IPS-18c (cell line): ENCODE measurements around the gene TNXB.
"Not testable (repeated sequence)": the region's sequence is repeated elsewhere in the genome, so short reads cannot be mapped to it uniquely, and the experiment has no call there.

Experiments used
- H3K4me3 ChIP-seq: 2 replicates; pipeline ENCODE4 v1.7.0; 2013; ENCODE audit warnings: low read depth, mild to moderate bottlenecking, low read length, moderate library complexity; ENCODE audit not compliant: insufficient read depth
- H3K9me3 ChIP-seq: one replicate; pipeline ENCODE4 v1.6.1; 2013; ENCODE audit warnings: mild to moderate bottlenecking, low read length, moderate library complexity; ENCODE audit not compliant: control insufficient read depth, insufficient read depth

Gene TNXB

DNA sequence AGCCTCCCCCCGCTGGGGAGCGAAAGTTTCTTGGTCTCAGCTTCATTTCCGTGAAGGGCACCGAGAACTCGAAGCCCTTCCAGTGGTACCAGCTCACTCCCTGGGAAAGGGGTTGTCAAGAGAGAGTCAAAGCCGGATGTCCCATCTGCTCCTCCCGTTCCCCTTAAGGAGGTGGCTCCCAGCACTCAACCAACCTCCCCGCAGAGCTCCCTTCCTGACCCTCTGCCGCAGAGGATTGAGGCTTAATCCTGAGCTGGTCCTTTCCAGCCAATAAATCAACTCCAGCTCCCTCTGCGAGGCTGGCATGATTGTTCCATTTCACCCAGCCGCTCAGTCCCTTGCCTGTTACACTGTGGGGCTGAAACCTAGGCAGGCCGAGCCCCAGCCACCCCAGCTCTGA, 100.5 kb downstream of the TNXB start:
- H3K9me3 ChIP-seq, H3K4me3 ChIP-seq: not testable (repeated sequence)

DNA sequence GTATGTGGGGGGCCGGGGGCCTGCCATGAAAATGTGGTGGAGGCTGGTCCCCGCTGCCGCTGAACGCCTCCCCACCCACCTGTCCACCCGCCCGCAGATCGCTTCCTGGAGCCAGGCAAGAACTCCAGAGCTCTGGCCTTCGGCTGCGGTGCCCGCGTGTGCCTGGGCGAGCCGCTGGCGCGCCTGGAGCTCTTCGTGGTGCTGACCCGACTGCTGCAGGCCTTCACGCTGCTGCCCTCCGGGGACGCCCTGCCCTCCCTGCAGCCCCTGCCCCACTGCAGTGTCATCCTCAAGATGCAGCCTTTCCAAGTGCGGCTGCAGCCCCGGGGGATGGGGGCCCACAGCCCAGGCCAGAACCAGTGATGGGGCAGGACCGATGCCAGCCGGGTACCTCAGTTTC, 101.1 kb downstream of the TNXB start:
- H3K9me3 ChIP-seq, H3K4me3 ChIP-seq: not testable (repeated sequence)

DNA sequence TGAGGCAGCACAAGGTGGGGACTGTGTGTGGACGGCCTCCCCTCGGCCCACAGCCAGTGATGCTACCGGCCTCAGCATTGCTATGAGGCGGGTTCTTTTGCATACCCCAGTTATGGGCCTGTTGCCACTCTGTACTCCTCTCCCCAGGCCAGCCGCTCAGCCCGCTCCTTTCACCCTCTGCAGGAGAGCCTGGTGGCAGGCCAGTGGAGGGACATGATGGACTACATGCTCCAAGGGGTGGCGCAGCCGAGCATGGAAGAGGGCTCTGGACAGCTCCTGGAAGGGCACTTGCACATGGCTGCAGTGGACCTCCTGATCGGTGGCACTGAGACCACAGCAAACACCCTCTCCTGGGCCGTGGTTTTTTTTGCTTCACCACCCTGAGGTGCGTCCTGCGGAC, 102.1 kb downstream of the TNXB start:
- not testable (repeated sequence) for H3K4me3 ChIP-seq, H3K9me3 ChIP-seq

DNA sequence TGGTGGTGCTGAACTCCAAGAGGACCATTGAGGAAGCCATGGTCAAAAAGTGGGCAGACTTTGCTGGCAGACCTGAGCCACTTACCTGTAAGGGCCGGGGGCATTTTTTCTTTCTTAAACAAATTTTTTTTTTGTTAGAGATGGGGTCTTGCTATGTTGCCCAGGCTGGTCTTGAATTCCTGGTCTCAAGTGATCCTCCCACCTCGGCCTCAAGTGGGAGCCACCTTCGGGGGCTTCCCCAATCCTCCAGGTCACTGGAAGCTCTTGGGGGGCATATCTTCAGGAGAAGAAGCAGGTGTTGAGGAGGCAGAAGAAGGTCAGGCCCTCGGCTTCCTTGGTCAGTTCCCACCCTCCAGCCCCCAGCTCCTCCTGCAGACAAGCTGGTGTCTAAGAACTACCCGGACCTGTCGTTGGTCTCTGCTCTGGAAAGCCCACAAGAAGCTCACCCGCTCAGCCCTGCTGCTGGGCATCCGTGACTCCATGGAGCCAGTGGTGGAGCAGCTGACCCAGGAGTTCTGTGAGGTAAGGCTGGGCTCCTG, 103.1 kb downstream of the TNXB start:
- H3K4me3 ChIP-seq, H3K9me3 ChIP-seq: not testable (repeated sequence)

DNA sequence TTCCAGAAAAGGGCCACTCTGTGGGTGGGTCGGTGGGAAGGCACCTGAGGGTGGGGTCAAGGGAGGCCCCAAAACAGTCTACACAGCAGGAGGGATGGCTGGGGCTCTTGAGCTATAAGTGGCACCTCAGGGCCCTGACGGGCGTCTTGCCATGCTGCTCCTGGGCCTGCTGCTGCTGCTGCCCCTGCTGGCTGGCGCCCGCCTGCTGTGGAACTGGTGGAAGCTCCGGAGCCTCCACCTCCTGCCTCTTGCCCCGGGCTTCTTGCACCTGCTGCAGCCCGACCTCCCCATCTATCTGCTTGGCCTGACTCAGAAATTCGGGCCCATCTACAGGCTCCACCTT, 103.6 kb downstream of the TNXB start:
- H3K9me3 ChIP-seq, H3K4me3 ChIP-seq: not testable (repeated sequence)

DNA sequence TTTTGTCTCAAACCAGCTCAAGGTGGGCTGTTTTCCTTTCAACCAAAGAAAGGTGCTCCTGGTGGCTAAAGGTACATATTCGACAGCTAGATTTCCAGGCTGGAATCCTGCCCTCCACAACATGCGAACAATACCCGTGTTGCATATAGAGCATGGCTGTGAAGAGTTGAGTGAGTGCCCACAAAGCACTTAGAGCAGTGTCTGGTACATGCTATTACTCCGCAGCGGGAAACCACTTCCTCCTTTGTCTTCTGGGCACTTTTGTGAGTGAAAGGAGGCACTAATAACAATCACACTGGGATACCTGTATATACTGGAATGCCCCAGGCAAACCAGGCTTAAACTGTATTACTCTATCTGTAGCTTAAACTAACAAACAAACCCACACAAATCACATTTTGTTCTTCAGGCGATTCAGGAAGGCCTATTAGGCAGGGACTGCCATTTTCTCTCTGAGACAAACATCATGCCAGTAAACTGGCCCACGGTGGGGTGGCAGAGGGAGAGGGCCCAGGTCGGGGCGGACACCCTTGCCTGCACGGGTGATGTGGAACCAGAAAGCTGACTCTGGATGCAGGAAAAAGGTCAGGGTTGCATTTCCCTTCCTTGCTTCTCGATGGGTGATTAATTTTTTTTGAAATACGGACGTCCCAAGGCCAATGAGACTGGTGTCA, 104.1 kb downstream of the TNXB start:
- not testable (repeated sequence) for H3K4me3 ChIP-seq, H3K9me3 ChIP-seq

DNA sequence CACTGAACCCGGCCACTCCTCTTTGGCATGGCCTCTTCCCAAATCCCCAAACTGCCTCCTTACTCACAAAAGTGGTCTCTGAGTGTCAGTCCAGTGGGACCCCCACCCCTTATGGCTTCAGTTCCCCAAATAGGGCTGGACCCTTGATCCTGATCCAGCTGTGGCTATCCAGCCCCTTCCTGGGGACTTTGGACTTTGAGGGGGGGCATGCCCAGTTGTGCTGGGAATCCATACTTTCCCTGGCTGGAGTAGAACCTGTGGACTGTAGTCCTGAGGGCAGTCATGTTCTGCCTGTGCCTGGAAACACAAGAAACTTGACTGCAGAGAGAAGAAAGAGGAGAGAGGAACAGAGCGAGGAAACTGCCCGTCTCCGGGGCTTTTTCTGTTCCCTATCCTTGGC, 104.7 kb downstream of the TNXB start:
- not testable (repeated sequence) for H3K4me3 ChIP-seq, H3K9me3 ChIP-seq

DNA sequence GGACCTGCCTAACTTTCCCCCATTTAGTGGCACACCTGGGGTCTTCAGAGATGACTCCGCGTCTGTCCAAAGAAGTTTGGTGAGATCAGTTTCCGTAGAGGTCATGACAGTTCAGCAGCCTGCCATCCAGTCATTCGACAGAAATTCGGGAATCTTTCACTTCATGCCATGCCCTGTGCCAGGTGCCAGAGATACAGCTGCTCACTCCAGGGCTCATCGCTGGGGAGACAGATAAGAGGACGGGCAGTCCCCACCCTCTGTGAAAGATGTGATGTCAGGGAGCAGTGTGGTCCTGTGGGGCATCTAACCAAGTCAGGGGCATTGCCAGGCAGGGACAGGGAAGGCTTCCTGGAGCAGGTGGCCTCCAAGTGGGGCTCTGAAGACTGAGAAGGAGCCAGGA, 105.8 kb downstream of the TNXB start:
- not testable (repeated sequence) for H3K9me3 ChIP-seq

DNA sequence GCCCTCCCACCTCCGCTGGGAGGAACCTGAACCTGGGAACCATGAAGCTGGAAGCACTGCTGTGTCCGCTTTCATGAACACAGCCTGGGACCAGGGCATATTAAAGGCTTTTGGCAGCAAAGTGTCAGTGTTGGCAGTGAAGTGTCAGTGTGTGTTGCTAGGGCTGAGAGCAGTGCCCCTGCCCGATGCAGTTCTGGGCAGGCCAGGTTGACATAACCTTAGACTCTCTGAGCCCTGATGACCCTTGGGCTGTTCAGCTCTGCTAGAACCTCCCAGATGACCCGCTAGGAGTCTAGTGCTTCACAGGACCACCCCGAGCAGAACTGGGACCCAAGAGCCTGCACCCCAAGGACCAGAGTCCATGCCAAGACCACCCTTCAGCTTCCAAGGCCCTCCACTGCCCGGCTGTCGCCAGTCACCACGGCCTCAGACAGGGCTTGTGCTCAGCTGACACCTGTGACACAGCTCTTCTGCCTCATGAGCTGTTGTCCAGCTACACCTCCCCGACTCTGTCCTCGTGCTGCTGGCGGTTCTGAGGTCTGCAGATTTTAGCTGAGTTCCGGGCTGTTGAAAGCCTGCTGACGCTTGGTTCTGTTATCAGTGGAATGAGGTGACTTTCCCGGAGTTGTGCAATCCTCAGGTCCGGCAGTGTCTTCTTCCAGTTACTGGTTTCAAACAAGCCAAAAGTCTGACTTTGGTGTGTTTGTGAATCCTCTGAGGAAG, 106.4 kb downstream of the TNXB start:
- H3K4me3 ChIP-seq, H3K9me3 ChIP-seq: not testable (repeated sequence)

More for the DNA sequence above, 105.8 kb downstream of the TNXB start:
- H3K4me3 ChIP-seq = not testable (repeated sequence)

DNA sequence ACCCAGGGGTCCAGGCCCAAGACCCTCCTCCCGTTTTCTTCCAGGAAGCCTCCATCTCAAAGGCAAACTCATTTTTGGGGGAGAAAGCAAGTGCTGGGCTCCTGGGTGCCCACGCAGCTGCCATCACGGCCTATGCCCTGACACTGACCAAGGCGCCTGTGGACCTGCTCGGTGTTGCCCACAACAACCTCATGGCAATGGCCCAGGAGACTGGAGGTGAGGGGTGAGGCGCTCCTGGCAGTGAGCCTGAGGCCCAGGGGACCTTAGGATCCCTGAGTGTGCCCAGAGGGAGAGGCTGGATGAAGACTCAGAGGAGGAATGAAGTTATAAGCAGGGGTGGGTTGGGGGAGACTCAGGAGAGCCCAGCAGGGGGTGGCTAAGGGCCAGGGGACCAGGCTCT, 112.8 kb downstream of the TNXB start:
- not testable (repeated sequence) for H3K4me3 ChIP-seq, H3K9me3 ChIP-seq

DNA sequence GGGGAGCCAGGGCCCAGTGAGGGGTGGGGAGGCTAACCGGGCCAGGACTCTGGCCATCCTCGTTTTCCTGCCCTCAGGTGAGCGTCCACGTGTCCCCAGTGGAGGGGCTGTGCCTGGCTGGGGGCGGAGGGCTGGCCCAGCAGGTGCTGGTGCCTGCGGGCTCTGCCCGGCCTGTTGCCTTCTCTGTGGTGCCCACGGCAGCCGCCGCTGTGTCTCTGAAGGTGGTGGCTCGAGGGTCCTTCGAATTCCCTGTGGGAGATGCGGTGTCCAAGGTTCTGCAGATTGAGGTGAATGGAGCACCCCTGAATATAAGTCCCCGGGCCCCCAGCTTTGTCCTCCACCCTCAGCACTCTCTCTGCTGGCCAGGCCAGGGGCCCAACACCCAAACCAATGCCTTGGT, 114.7 kb downstream of the TNXB start:
- not testable (repeated sequence) for H3K4me3 ChIP-seq

More for the DNA sequence above, 114.7 kb downstream of the TNXB start:
- H3K9me3 ChIP-seq = not testable (repeated sequence)
